ENCODE results near the gene TIMP2. TPM values are rescaled to one million over a fixed set of nuclear protein-coding genes. Genes with fewer than 3 reads are reported as not detected.

The TIMP2 gene
- total RNA-seq, 2 experiments from 2014 or later: 0.54 TPM; not detected in 1

DNA sequence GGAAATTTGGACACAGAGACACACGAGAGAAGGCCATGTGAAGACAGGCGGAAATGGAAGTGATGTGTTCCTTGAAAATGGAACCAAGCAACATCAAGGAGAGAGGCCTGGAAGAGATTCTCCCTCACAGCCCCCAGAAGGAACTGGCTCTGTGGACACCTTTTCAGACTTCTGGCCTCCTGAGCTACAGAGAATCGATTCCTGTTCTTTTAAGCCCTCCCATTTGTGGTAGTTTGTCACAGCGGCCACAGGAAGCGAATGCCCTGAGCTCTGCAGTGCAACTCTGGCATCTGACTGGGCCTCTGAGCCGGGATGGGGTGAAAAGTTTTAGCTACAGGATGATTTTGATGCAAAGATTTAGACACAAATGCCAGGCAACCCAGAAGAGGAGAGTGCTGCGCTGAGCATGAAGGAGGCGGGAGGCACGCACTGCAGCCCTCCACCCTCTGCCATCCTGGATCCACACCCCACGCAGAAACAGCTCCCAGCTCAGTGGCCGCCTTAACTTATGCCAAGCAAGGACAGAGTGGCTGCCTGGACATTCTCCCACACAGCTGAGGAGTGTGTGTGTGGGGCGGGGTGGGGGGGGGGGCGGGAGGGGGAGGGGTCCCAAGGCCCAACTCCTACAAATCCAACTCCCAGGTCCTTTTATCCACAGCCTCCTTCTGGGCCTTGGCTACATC, 2.2 kb downstream of the TIMP2 start:
- 0 out of 2 replicates have a peak overlapping the region, but pooled peaks have one; percentile 27 for H3K4me2 ChIP-seq (ENCODE audit: low read length)
- no peaks in the 10 kb centered on the region for H3K79me2 ChIP-seq (ENCODE audit: insufficient read depth, low read depth, low read length)
- H3K9me2 ChIP-seq (ENCODE audit: insufficient read depth, low read length): no peaks in the 10 kb centered on the region
- POLR2A ChIA-PET: no interaction called here
- DNase-seq (ENCODE audit: low spot score): no peak
- no peak overlapping the region for H3K27ac ChIP-seq (ENCODE audit: low read depth, low read length, poor library complexity, severe bottlenecking)
- no peak overlapping the region for H2AFZ ChIP-seq (ENCODE audit: low read length)
- TF ChIP-seq, protein P1, sequence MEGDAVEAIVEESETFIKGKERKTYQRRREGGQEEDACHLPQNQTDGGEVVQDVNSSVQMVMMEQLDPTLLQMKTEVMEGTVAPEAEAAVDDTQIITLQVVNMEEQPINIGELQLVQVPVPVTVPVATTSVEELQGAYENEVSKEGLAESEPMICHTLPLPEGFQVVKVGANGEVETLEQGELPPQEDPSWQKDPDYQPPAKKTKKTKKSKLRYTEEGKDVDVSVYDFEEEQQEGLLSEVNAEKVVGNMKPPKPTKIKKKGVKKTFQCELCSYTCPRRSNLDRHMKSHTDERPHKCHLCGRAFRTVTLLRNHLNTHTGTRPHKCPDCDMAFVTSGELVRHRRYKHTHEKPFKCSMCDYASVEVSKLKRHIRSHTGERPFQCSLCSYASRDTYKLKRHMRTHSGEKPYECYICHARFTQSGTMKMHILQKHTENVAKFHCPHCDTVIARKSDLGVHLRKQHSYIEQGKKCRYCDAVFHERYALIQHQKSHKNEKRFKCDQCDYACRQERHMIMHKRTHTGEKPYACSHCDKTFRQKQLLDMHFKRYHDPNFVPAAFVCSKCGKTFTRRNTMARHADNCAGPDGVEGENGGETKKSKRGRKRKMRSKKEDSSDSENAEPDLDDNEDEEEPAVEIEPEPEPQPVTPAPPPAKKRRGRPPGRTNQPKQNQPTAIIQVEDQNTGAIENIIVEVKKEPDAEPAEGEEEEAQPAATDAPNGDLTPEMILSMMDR (conservative IDR thresholded peaks at IDR 0.05; ENCODE audit: low read length): no peak
- no peak for TF ChIP-seq EZH2phosphoT487 (IDR thresholded peaks at IDR 0.05; ENCODE audit: borderline replicate concordance, low read depth, low read length)
- H3K4me1 ChIP-seq (ENCODE audit: insufficient read depth, low read length, poor library complexity, severe bottlenecking): peaks cover 9% of the 10 kb centered on the region
- H3K4me3 ChIP-seq (ENCODE audit: low read depth, low read length, poor library complexity, severe bottlenecking): no peak overlapping the region
- intact Hi-C loops (cut with micrococcal nuclease; ENCODE audit: unreplicated experiment): no loop called here
- no peaks in the 10 kb centered on the region for H4K20me1 ChIP-seq (ENCODE audit: insufficient read depth, low read length)
- CTCF ChIA-PET (ENCODE audit: unreplicated experiment): interaction anchor here (1.0 kb wide), 1 partner anchor 49 kb away, joined by 5 read pairs; no protein-coding TSS in a partner anchor
- H3K36me3 ChIP-seq (ENCODE audit: insufficient read depth, low read length): no peaks in the 10 kb centered on the region
- BruUV-seq (replicated peaks): no TSS peak
- no peaks in the 10 kb centered on the region for H3K9me3 ChIP-seq (ENCODE audit: low read length)

DNA sequence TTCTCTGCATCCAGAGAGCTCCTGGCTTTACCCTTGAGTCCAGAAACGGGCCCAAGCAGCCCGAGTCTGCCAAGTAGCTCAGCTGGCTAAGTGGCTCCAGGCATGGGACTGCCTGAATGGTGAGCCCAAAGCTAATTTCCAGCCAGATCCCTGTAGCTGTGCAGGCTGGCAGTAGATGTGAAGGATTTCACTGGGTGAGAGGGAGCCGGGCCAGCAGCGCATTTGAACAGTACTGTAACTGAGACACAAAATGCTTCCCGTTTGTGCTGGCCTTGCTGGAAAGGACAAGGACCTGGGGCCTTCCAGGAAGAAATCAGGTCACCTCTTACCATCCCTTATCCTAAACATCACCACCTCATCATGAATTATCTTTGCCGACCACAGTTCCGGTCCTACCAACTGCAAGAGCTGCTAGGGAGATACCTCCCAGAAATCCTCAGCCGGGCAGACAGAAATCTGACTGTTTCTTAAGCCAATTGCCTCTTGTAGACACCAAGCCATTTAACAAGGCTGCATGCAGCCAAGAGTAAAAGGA, 3.7 kb downstream of the TIMP2 start:
- Histone ChIP-seq H4K20me1 (ENCODE audit: insufficient read depth, low read length) (no peaks in the 10 kb centered on the region), H2AFZ (ENCODE audit: low read length) (no peak overlapping the region), H3K79me2 (ENCODE audit: insufficient read depth, low read depth, low read length) (no peaks in the 10 kb centered on the region), H3K4me3 (ENCODE audit: low read depth, low read length, poor library complexity, severe bottlenecking) (no peak overlapping the region), H3K36me3 (ENCODE audit: insufficient read depth, low read length) (no peaks in the 10 kb centered on the region), H3K9me2 (ENCODE audit: insufficient read depth, low read length) (no peaks in the 10 kb centered on the region), H3K4me2 (ENCODE audit: low read length) (no peak overlapping the region), H3K4me1 (ENCODE audit: insufficient read depth, low read length, poor library complexity, severe bottlenecking) (peaks cover 9% of the 10 kb centered on the region), H3K27ac (ENCODE audit: low read depth, low read length, poor library complexity, severe bottlenecking) (no peak overlapping the region), H3K9me3 (ENCODE audit: low read length) (no peaks in the 10 kb centered on the region)
- CTCF ChIA-PET (ENCODE audit: unreplicated experiment): no interaction called here
- POLR2A ChIA-PET: no interaction called here
- intact Hi-C loops (cut with micrococcal nuclease; ENCODE audit: unreplicated experiment): no loop called here
- no TSS peak for BruUV-seq (replicated peaks)
- no peak for DNase-seq (ENCODE audit: low spot score)
- no peak for TF ChIP-seq EZH2phosphoT487 (IDR thresholded peaks at IDR 0.05; ENCODE audit: borderline replicate concordance, low read depth, low read length)
- TF ChIP-seq, protein P1 (conservative IDR thresholded peaks at IDR 0.05; ENCODE audit: low read length): no peak

DNA sequence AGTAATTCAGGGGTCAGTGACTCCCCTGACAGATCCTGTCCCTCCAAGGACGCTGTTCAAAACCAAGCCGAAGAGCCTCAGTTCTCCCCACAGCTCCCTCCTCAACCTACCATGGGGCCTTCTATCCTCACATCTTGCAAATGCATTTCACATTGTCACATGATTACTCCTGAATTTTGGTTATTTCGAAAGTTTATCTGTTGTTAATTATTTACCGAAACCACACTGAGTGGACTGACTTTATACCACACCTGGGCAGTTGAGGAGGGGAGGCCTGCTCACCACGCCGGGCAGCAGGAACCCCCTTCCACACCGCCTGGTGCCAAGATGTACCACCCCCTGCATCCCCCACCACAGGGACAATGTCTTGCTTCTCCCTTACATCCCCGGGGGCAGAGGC, 4.7 kb downstream of the TIMP2 start:
- Histone ChIP-seq H3K4me3 (ENCODE audit: low read depth, low read length, poor library complexity, severe bottlenecking) (no peak overlapping the region), H2AFZ (ENCODE audit: low read length) (no peak overlapping the region), H3K36me3 (ENCODE audit: insufficient read depth, low read length) (no peaks in the 10 kb centered on the region), H3K27ac (ENCODE audit: low read depth, low read length, poor library complexity, severe bottlenecking) (no peak overlapping the region), H4K20me1 (ENCODE audit: insufficient read depth, low read length) (no peaks in the 10 kb centered on the region), H3K4me2 (ENCODE audit: low read length) (no peak overlapping the region), H3K9me3 (ENCODE audit: low read length) (no peaks in the 10 kb centered on the region), H3K9me2 (ENCODE audit: insufficient read depth, low read length) (no peaks in the 10 kb centered on the region), H3K4me1 (ENCODE audit: insufficient read depth, low read length, poor library complexity, severe bottlenecking) (peaks cover 9% of the 10 kb centered on the region), H3K79me2 (ENCODE audit: insufficient read depth, low read depth, low read length) (no peaks in the 10 kb centered on the region)
- no peak for DNase-seq (ENCODE audit: low spot score)
- no TSS peak for BruUV-seq (replicated peaks)
- TF ChIP-seq, protein P1 (conservative IDR thresholded peaks at IDR 0.05; ENCODE audit: low read length): no peak
- no peak for TF ChIP-seq EZH2phosphoT487 (IDR thresholded peaks at IDR 0.05; ENCODE audit: borderline replicate concordance, low read depth, low read length)
- ChIA-PET CTCF (ENCODE audit: unreplicated experiment) (no interaction called here), POLR2A (no interaction called here)
- intact Hi-C loops (cut with micrococcal nuclease; ENCODE audit: unreplicated experiment): no loop called here

All from OCI-LY7 (cell line).